Head of caudate nucleus (tissue), 42 donors: ENCODE measurements around the gene FNBP1.

Experiments
- DNase-seq, 42 donors: peaks; one replicate each; pipeline versions ENCODE4 v3.0.0 to v3.0.0-alpha.2; 2020 to 2021; ENCODE audit warnings: mixed read lengths in 7 of 42
- intact Hi-C: fragments of 100-400 bp; cut with DNase I; formaldehyde crosslinking; loops from one replicate; pipeline ENCODE4 v1.15.0; 2022

FNBP1 gene

GRCh38 chr9:129888293-129889121, 154.5 kb downstream of the FNBP1 start:
- peak in 2 of 42 donors; percentile 24 to 49 for DNase-seq
- intact Hi-C loops: loop anchor here (5.0 to 10.0 kb wide), 2 partner anchors 154 to 346 kb away; partner anchors contain the start of gene FNBP1

GRCh38 chr9:129887334-129888292, 155.4 kb downstream of the FNBP1 start:
- DNase-seq: peak in 32 of 42 donors; percentile 26 to 84 (median 63)

GRCh38 chr9:129886226-129887174, 156.5 kb downstream of the FNBP1 start:
- intact Hi-C loops: loop anchor here (5.0 to 10.0 kb wide), 2 partner anchors 156 to 348 kb away; partner anchors contain the start of gene FNBP1
- peak in 34 of 42 donors; percentile 20 to 77 (median 58) for DNase-seq

More at GRCh38 chr9:129887334-129888292, 155.4 kb downstream of the FNBP1 start:
- intact Hi-C loops: loop anchor here (5.0 to 10.0 kb wide), 2 partner anchors 155 to 347 kb away; partner anchors contain the start of gene FNBP1

- intact Hi-C loops: loop anchor here (5.0 to 10.0 kb wide), 2 partner anchors 157 to 349 kb away; partner anchors contain the start of gene FNBP1
Observed at GRCh38 chr9:129885670-129886106, 157.3 kb downstream of the FNBP1 start.

GRCh38 chr9:129885018-129885669, 157.8 kb downstream of the FNBP1 start:
- DNase-seq: peak in 18 of 42 donors; percentile 12 to 64 (median 38)
- intact Hi-C loops: loop anchor here (5.0 to 10.0 kb wide), 2 partner anchors 157 to 350 kb away; partner anchors contain the start of gene FNBP1

More at GRCh38 chr9:129885670-129886106, 157.3 kb downstream of the FNBP1 start:
- peak; percentile 68 to 95 (median 89) for DNase-seq

GRCh38 chr9:129884220-129885017, 158.6 kb downstream of the FNBP1 start:
- intact Hi-C loops: loop anchor here (5.0 to 10.0 kb wide), 2 partner anchors 158 to 350 kb away; partner anchors contain the start of gene FNBP1

GRCh38 chr9:129881547-129882324, 161.3 kb downstream of the FNBP1 start:
- intact Hi-C loops: loop anchor here (10.0 kb wide), 1 partner anchor 353 kb away; no protein-coding TSS in a partner anchor
- no peak for DNase-seq

More at GRCh38 chr9:129884220-129885017, 158.6 kb downstream of the FNBP1 start:
- DNase-seq: peak; percentile 74 to 95 (median 88)

GRCh38 chr9:129880654-129881546, 162.1 kb downstream of the FNBP1 start:
- peak in 41 of 42 donors; percentile 30 to 88 (median 69) for DNase-seq
- intact Hi-C loops: loop anchor here (10.0 kb wide), 1 partner anchor 354 kb away; no protein-coding TSS in a partner anchor

GRCh38 chr9:129879991-129880653, 162.9 kb downstream of the FNBP1 start:
- no peak for DNase-seq
- intact Hi-C loops: loop anchor here (5.0 to 10.0 kb wide), 2 partner anchors 222 to 355 kb away; no protein-coding TSS in a partner anchor

GRCh38 chr9:129879103-129879699, 163.8 kb downstream of the FNBP1 start:
- intact Hi-C loops: loop anchor here (5.0 kb wide), 1 partner anchor 223 kb away; no protein-coding TSS in a partner anchor
- no peak for DNase-seq

- intact Hi-C loops: loop anchor here (5.0 kb wide), 1 partner anchor 224 kb away; no protein-coding TSS in a partner anchor
- DNase-seq: no peak
Observed at GRCh38 chr9:129878291-129878690, 164.7 kb downstream of the FNBP1 start.

GRCh38 chr9:129876815-129877214, 166.2 kb downstream of the FNBP1 start:
- intact Hi-C loops: loop anchor here (5.0 kb wide), 1 partner anchor 225 kb away; no protein-coding TSS in a partner anchor
- DNase-seq: no peak
